Stimulated activated CD8-positive, alpha-beta memory T cell treated with anti-CD3 and anti-CD28 coated beads, Interleukin-12 subunit alpha, Interleukin-12 subunit beta, amount 100 ng/mL, for 4 hours (primary cell): Measurements from ENCODE around the gene ZXDC.

Experiments used
- DNase-seq: peaks from one replicate; pipeline ENCODE4 v3.0.0-alpha.2; 2020; ENCODE audit warnings: low read depth

The ZXDC gene

GRCh38 chr3:126451511-126451910 is 24.2 kb downstream of the ZXDC start:
- no peak for DNase-seq

- no peak for DNase-seq
These were observed 24.9 kb downstream of the ZXDC start for GRCh38 chr3:126450744-126451143.

DNA sequence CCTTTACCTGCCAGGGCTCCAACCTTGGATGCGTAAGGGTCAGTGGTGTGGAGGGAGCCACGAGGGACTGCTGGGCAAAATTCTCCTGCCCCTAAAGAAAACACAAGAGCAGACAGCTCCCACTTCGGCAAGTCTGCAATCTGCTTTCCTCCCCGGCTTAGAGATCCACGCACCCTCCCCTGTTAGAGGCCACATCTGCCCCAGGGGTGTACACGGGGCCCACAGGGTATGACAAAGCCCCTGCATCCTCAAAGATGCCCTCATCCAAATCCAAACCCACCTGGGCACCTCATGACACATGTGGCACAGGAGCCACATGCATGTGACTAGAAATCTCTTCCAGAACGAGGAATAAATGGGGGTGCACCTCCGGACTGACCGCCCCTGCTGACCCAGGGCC is 25.5 kb downstream of the ZXDC start:
- no peak for DNase-seq

GRCh38 chr3:126449621-126450051 is 26.1 kb downstream of the ZXDC start:
- no peak for DNase-seq

- no peak for DNase-seq
These were observed 26.9 kb downstream of the ZXDC start for GRCh38 chr3:126448893-126449180.

DNA sequence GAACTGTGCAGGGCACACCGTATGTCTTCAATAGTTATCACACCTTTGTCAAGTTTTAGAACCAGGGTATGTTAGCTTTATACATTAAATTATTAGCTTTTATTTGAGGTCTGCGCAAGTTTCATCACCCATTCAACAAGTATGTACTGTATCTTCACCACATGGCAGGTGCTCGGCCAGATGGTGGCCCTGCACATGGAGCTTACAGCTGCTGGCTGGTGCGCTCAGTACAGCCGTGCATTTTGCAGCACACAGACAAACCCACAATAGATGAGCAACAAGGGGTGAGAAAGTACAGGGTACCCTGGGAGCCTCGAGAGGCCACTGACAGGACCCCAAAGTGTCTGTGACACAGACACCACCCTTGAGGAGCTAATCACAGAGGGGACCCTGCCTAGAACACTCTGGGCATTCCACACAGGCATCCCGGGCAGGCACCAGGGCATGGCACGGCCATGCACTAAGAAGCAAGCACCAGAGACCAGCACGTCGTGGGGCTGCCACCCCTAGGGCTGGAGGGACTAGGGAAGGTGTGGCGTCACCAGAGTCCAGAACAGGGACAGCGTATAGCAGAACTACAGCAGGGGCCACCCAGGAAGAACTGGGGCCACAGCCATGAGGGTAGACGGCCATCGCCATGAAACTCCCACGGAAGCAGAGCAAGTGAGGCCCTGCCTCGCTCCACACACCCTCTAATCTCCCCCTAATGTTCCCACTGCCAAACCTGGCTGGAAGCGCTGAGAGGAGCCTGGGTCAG is 27.4 kb downstream of the ZXDC start:
- DNase-seq = no peak

- no peak for DNase-seq
These were observed 28.1 kb downstream of the ZXDC start for GRCh38 chr3:126447456-126448106.

- no peak for DNase-seq
These were observed 28.9 kb downstream of the ZXDC start for GRCh38 chr3:126446791-126447190.

DNA sequence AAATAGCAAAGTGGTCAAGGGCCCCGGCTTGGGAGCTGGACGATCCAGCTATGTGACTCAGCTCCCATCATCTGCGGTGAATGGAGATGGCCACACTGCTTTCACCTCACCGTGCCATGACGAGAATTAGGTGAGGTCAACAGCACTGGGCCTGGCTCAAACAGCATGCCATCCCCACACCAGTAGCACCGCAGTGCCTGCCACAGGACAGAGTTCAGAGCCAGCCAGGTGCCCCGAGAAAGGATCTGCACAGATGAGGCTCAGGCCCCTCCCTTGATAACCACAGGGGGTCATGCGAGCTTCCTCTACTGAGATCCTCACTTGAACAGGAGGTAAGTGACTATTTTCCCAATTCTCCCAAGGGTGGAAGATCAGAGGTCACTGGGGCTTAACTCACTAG is 29.4 kb downstream of the ZXDC start:
- DNase-seq = no peak

DNA sequence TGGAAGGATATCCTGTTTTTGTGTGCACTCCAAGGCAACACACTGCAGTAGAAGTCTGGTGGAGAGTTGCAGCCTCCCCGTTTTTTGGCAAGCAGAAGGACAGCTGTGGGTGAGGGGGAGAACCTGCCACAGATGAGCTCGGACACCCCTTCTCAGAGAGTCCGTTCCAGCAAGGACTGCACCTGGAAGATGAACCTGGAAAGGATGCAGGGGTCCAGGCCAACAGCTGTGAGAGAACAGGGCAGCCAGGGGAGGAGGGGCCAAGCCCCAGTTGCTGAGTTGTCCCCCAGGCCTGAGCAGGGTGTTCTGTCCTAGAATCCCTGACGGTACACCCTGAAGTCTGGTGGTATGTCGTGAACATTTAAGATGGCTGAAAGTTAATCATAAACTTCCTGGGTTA is 30.2 kb downstream of the ZXDC start:
- DNase-seq = no peak

GRCh38 chr3:126442856-126443242 is 32.8 kb downstream of the ZXDC start:
- no peak for DNase-seq

DNA sequence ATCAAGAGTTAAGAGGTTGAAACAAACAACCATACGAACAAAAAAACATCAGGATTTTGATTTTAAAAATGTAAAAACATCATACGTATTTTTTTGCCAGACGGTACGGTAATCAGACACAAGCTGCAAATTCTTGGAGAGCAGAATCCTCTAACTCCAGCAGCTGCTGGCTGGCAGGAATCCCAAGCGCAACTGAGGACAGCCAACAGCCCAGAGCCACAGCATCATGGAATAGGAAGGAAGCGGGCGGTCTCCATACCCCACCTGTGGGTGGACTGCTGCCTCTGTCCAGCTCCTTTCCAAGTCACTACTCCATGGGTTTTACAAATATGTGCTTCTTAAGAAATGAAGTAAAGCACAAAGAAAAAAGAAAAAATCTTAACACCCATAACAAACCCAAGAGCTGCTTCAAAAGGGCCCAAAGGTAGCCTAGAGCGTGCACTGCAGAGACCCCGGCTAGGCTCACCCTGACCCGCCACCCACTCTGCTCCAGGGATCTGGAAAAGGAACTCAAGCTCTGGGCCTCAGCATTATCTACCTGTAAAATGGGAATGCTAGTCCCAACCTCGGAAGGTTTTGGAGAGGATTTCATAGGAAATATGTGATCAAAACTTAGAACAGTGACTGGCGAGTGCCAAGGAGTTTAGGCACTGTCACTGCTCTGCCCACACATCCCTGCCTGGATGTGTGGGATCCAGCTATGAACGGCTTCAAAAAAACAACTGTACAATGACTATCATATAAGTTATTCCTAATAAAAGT is 33.4 kb downstream of the ZXDC start:
- DNase-seq = no peak

DNA sequence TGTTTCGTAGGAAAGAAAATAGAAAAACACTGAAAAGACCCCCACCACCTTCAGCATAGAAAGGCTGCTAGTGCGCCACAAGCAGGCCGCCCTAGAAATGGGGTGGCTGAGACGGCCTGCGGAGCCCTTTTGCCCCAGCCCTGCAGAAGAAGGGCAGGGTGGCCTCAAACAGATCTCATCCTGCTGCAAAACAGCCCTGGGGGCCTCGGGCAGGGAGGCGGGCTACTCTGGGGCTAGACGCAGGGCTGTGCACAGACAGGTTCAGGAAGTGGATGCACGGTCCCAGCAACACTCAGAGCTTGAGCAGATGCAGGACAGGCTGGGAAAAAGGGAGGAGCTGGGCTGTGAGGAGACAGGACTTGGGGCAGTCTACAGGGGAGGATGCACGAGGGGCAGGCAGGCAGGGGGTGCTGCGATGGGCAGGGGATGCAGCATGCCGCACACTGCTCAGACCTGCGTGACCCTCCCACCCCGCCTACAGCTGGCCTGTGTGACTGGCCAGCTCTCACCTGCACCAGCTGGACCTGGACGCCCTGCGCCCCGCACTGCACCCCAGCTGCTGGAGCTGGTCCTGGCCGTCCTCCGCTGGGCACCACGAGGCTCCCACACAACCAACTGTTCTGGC is 34.3 kb downstream of the ZXDC start:
- no peak for DNase-seq

DNA sequence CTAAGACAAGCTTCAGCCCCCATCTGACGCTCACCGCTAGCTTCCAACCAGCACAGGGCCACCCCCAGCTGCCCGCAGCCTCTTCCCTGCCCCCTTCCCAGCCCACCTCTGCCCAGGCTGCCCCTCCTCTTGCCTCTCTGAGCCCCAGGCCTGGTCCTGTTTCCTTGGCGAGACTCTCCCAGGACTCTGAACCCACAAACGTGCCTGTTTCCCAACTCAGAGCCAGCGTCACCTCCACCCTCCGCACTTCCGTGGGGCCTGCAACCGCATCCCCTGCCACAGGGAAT is 35.0 kb downstream of the ZXDC start:
- DNase-seq = no peak

DNA sequence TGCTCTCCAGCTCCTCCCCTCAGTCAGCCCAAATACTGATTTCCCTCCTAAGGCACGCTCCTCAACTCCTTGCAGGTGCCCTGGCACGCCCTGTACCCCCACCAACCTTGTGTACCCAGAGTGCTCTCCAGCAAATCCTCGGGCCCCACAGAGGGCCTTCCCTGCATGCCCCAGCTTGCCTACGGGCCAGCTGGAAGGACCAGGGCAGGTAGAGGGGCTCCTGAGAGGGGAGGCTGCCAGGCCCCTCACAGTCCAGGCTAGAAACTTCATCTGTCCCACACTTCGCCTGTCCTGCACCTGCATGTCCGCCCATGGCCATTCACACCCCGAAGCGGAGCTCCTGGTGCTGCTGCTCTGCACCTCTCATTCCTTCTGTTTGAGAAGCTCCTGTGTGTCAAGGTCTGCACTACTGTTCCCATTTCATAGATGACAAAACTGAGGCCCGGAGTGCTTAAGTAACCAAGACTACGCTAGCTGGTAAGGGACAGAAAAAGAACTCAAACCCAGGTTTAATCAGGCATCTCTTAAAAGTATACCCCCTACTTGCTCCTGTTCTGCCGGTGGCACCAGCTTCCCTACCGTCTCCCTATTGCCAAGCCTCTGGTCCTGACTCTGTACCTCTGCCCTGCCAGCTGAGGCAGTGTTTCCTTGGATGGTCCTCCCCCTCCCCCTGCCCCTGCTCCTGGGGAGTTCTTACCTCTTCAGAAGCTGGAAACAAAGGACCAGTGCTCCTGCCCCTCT is 35.6 kb downstream of the ZXDC start:
- DNase-seq = no peak

DNA sequence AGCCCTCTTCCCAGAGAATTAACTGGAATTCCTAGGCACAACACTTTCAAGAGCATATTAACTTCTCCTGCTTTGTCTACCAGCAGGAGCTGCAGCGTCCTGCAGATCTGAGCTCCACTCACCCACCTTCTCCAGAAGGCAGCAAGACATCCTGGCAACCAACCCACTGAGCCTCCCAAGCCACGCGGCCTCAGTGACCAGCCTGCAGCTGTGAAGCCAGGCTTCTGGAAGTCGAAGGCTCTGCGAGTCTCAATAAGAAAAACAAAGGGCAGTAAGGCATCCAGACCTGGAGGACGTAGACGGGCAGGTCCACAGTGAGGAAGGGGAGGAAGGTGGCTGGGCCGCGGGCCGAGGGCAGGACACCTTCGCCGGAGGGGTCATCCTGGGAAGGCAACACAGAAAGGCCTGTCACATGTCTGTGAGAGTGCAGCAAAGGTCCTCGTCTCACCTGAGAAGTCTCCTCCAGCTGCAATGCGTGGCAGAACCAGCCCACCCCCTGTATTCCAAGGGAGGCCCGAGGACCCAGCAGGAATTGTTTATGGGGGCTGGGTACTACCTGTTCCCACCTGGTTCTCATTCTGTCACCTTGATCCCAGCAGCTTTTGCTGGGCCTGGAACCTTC is 36.2 kb downstream of the ZXDC start:
- no peak for DNase-seq

- DNase-seq = no peak
These were observed 36.9 kb downstream of the ZXDC start for GRCh38 chr3:126438746-126439145.

- DNase-seq = no peak
These were observed 37.5 kb downstream of the ZXDC start for GRCh38 chr3:126438186-126438585.

GRCh38 chr3:126436826-126437717 is 38.6 kb downstream of the ZXDC start:
- DNase-seq = no peak

DNA sequence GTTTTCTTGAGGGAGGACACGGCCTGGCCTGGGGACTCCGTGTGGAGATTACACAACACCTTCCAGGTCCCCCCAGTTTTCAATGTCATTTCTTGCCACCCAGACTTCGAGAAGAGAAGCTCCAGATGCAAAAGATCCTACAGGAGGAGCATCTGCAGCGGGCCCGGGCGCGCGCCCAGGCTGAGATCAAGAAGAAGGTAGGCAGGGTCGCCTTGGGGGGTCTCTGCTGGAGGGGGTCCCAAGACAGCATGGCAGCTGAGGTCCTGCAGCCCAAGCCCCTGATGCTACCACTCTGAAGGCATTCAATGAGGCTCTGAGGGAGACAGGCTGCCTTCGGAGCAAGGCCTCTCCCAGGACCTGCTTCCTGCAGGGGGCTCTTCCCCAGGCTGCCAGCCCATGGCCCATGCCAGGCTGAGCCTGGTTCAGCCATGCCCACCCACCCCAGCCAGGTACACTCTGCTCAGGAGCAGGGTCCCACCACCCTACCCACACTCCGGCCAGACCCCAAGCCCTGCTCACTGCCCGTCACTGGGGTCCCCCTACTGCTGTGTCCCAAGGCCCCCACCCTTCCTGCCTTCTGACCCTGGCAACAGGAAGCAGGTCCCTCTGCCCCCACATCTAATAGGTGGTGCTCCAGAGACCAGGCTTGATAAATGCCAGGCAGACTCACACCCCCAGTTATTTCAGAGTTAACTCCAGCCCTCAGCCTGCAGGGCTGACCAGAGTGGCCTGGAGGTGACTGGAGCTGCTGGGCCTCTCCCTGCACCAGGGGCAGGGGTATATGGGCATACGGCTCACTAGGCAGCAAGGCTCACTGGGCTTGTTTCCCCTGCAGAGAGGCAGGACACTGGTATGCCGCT is 40.0 kb downstream of the ZXDC start:
- no peak for DNase-seq
